GM19395 (cell line): ENCODE data around the gene FXYD6.

ENCODE experiments used
- ATAC-seq: cut with Tn5 transposase; IDR thresholded peaks from one replicate; pipeline ENCODE4 v1.9.1; 2021; ENCODE audit warnings: mild to moderate bottlenecking, moderate library complexity; ENCODE audit not compliant: unreplicated experiment

FXYD6 gene

DNA sequence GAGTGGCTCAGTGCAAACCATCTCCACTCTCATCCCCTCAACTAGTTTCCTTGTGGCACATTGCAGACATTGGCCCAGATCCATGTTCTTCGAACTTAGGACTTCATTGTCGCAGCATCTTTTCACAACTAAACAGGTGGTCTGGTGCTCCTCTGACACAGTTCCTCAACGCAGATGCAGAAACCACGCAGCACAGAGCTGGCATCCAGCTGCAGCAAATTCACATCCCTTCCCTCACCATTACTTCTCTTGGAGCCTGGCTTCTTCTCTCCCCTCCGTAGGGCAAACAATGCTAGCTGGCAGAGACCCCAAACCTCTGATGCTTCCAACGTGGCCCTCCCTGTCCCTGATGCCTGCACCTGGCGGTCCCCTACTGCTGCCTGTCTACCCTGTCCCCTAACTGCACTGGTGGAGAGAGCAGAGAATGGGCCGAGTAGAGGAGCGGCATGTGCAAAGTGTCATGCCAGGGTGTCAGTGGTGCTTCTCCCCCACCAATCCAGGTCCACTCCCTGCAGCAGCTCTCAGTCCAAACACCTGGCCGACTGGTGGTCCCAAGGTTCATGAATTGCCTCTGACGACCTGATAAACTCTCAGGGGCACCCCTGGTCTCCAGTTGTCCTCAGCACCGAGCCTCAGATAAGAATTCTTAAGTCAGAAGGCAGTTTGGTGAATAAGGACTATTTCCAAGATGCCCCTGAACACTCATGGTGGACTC, 34.6 kb upstream of the FXYD6 start:
- ATAC-seq: no peak

DNA sequence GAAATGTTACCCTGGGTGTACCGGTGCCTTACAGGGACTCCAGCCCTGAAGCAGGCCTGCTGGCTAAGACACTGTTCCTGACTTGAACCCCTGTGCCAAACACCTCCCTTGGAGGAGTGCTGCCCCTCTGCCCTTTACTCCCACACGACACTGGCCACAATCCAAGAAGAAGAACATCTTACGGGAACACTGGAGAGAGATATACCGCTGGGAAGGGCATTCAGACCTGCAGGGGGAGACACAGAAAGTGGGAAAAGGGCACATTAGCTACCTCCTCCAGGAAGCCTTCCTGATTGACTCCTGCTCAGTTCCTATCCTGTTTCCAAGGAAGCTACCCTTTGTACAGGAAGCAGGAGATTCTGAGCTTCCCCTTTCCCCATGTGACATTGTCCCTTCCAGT, 34.1 kb upstream of the FXYD6 start:
- ATAC-seq: no peak

DNA sequence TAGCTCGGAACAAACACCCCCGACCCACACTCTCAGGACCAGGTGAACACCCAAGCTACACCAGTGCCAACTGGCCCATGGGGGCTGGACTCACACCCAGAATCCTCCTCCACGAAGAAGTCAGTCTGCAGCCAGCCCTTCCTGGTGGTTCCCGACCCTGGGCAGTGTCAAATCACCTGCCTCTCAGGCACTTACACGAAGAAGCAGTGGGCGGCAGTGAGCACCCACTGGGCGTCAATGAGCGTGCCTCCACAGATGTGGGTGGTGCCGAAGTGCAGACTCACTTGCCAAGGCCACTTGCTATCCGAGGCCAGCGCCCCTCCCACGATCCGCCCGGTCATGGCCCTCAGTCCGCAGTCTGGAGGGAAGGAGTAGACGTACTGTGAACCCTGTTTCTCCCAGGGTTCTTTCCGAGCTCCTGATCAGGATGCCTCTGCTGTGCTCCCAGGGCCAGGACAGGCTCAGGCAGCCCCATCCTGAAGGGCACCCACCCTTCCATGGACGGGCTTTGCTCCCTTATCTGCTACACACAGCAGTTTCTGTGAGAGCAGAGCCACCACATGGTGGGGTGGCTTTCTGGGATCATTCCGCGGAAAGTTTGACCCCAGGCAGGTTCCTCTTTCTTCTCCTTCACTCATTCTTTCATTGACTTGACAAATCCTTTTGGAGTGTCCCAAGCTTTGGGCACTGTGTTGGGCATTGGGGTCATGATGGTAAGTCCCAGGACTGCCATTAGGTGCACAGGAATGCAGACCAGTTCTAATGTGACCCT, 33.3 kb upstream of the FXYD6 start:
- ATAC-seq: no peak

DNA sequence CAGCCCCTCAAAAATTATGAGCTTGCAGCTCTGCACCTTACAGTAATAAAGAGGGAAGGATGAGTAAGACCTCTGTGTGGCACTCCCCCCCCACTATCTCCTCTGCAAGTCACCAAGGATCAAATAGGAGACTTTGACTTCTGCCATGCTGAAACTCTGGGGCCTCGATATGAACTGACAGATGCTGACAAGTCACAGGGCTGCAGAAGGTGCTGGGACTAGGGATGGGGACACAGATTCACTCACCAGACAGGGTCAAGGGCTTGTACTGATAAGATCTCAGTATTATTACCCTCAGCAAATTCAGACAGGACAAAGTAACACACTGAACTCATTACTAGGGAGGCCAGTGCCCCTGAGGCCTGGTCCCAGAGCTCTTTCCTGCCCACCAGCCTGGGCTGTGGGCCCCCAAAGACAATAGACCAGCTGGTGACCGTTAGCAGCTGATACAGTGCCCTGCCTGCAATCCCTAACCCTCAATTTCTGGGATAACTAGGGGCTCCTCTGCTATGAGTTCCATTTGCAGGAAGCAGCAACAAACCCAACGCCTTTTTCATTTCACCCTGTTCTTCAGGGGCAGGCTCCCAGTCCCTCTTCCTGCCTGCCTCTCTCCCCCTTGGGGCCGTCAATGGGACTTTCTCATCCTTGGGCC, 32.6 kb upstream of the FXYD6 start:
- no peak for ATAC-seq

DNA sequence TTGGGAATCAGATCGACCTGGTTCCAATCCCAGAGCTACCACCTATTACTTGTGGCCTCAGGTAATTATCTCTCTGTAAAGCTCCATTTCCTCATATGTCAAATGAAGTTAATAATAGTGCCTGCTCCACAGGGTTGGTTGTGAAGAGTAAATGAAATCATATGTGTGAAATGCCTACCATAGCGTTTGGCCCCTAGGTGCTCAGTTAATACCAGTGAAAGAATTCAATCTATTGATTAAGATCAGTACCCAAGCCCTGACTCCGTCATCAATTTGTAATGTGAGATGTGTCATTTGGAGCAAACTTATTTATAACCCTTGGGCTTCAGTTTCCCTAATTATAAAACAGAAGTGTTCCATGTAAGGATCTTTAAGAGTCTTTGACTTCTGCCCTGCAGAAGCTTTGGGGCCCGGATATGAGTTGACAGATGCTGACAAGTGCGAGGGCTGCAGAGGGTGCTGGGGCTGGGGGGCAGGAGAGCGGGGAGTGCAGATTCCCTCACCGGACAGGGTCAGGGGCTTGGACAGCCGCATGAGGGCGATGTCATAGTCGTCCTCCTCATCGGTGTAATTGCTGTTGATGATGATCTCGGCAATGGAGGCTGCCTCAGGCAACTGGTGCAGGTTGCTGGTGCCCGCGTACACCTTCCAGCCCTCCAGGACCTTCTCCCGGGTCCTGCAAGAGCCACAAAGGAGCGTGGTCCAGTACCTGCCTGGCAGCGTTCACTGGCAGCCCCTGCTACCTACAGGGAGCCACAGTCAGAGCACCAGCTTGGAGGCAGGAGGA, 31.8 kb upstream of the FXYD6 start:
- no peak for ATAC-seq

DNA sequence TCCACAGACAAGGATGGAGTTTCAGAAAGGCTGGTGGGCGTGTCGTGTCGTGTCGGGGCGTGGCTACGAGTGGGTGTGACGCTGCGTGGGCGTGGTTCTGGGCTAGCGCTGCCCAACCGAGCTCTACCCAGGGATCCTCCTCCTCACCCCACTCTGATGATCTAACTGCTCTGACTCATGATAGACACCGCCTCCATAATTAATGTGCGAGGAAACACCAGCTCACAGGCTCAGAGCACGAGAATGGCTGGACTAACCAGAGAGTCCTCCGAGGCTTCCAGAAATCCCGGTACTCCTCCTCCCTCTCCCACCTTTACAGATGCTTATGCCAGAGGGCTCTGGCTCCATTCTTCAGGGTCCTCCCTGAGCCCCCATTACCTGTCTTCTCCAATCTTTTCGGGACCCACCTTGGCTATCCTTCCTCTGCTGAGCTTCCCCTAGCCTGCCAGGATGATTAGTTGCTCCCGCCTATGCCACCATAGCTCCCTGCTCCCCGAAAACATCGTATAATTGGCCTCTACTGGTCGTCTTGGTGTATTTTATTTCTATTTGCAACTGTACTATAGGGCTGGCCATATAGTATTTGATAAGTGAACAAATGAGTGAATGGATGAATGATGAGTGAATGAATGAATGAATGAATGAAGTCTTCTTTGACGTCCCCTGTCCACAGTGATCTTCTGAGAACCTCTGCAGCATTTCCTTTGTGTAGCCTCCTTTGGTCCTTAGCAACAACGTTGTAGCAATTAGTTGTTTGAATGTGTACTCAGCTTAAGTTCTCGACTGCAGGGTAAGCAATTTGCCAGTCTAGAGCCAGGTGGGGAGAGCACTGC, 31.0 kb upstream of the FXYD6 start:
- no peak for ATAC-seq

DNA sequence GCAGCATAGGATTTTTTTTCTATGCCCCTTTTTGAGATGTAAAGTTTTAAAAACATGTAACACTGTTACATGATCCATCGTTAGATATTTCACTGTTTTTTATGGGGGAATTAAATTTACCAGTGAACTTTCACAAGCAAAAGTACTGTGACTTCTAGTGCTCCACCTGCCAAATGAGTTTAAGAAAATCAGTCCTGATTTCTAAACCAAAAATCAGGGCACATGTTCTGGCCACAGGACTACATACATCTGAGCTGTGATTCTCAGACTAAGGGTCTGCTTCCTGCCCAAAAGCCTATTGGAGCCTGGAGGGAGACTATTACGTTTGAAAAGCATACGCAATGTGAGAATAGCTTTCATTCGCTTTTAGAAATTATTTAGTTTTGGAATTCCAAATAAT, 30.3 kb upstream of the FXYD6 start:
- no peak for ATAC-seq

DNA sequence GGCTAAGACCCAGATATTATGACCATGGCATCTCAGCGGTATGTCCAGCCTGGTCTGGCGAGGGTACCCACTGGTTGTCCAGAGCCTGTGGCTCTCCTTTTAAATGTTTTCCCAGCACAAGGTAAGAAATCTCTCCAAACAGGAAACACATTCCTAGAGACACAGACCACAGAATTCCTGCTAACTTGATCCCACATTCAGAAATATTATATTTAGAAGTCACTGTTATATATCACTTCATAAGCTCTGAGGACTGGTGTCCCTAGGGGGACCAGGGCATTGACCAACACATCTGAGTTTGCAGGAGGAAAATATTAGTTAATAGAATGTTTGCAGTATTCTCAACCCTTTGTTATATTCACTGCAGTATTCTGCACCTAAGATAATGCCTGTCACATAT, 29.7 kb upstream of the FXYD6 start:
- no peak for ATAC-seq

DNA sequence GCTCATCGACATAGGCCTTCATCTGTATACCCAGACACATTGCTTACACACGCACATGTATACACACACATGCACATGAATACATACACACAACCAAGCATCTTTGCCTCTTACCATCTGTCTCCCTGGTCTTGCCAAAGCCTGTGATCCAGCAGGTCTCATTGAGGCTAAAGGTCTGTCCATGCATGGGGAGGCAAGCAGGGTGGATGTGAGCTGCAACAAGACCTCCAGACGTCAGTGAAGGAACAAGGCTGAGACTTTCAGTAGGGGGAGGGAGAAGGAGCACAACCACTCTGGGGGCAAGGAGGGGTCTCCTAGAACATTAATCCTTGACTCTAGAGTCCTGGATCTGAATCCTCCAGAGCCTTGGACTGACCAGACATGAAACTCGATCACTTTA, 29.1 kb upstream of the FXYD6 start:
- no peak for ATAC-seq

DNA sequence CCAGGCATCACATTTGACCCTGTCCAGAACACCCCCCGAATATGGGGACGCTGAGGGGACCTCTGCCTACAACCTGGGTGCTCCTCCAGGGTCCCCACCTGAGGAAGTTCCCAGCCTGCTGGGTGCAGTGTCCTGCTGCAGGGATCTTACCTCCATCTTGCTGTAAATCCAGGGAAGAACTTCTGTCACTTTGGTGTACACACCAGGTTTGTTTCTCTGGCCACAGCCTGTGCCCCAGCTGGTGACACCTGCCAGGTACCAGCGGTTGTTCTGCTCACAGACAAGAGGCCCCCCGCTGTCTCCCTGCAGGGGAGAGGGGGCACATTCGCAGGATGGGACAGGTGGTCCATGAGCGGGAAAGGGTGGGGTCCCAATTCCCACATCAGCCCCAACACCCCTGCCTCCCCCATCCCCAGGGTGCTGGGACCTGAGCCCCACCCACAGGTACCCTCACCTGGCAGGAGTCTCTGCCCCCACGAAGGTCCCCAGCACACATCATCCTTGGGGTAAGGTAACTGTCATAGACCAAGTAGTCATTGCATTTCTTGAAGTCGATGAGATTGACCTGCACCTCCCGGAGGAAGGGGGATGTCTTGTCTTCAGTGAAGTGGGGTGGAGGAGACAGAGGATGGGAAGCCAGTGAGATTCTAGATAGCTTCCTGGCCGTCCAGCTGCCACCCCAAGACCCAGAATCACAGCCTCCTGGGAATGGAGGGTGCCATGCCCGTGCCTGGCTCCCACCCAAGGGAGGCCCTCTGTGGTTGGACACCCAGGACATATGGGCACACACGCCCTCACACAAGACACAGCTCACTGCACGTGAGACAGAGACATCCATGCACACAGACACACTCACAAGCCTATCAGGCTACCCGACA, 27.3 kb upstream of the FXYD6 start:
- ATAC-seq: no peak

DNA sequence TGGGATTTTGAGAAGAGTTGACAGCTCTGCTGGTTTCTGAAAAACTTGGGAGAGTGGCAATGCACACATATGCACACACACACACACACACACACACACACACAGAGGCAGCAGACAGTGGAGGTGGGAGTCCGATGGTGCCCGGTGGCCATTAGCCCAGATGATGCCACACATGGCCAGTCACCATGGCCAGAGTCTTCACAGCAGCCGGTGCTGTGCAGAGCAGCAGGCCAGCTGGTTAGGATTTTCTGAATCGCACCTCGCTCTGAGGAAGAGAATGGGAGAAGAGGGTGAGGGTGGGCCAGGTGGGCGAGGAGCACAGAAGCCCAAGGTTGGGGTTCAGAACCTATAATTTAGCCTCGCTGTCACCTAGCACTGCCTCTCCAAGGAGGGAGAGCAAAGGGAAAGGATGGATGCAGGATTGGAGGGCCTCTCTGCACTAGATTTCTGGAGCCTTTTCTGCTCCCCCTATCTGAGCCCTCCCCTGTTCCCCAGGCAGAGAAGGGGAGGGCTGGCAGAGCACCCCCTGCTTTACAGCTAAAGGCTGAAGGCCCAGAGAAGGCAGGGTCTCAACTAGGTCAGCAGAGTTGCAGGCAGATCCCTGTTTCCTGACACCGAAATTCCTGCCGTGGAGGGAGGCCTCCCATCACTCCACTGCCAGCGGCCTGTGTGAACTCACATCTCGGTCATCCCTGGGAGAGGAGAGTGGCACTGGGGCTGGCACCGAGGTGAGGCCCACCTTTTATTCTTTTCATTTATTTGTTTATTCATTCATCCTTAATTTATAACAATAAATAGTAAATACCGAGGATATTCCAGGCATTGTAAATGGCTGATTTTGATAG, 25.8 kb upstream of the FXYD6 start:
- ATAC-seq: no peak

DNA sequence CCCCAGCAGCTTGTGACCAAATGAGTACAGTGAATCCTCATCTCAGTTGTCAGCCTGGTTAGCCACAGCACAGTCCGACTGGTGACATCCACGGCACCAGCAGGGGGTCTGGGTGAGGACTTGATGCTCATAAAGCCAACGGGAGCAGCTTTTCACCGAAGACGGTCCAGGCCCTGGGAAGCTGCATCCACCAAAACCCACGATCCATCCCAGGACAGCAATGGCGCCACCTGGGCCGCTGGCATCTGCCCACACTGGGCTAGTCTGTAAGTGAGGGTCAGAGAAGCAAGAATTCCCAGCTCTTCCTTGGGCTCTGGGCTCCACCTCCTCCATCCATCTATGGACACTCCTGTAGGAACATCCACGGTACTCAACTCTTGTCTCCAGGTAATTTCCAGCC, 25.1 kb upstream of the FXYD6 start:
- ATAC-seq: no peak

DNA sequence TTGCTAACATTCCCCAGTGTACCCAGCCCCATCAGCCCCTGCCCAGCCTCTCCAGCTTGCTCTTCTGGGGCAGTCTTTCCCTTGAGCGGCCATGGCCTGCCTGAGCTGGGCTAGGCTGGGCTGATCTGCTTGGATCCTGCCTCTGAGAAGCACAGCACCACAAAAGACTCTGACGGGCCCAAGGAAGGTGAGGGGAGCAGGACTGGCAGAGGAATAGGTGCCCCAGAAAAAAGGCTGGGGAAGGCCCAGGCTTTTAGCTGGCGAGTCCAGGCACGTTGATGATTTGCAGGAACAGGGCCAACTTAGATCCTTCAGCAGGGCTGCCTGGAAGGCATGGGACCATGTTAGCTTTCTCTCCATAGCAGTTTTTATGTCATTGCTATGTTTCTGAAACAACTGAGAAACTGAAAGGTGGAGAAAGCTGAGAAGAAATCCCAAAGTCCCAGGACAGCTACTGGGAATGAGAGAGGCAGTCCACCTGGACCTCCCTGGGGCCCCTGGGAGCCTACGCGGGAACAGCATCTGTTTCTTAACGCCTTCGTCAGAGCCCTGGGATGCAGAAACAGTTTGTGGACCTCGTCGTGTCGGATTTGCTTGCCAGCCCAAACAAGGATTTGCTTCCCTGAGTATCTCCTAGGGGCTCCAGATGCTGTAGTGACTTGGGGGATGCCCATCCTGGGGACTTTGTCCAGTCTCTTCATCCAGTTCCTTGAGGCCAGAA, 24.4 kb upstream of the FXYD6 start:
- no peak for ATAC-seq

DNA sequence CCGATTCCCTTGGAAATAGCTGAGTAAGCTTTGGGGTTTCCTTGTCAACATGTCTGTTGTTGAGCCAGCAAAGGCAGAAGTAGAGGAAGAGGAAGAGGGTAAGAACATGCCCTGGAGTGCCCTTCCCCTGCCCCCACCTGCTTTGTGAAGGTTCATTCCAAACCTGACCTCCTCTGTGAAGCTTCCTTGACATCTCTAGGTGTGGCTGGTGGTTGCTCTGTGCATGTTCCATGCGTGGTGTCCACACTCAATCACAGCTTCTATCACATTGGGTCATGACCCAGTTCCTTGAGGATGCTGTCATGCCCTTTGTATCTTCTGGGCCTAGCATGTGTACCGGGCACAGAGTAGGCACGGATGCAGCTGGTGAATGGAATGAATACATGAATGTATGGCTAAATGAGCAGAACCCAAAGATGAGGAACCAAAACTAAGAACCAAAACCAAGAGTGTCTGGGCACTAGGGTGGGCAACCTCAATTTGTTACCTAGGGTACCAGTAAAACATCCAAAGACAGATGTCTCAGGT, 23.7 kb upstream of the FXYD6 start:
- ATAC-seq: no peak

DNA sequence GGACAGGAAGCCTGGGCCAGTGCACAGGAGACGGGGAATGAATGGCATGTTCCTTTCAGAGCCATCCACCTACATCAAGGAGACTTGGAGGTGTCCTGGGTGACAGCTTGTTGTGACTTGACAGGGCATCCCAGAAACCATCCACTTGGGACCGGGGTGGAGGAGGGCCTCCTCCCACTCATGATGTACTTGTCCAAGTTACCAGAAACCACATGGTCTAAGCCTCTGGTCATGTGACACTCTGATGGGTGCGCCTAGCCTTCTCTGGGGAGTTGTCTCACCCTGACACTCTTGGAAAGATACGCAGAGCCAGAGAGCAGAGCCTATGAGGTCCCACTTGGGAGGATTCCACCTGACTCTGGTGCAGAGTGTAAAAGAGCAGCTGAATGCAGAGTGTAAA, 21.6 kb upstream of the FXYD6 start:
- ATAC-seq: no peak

DNA sequence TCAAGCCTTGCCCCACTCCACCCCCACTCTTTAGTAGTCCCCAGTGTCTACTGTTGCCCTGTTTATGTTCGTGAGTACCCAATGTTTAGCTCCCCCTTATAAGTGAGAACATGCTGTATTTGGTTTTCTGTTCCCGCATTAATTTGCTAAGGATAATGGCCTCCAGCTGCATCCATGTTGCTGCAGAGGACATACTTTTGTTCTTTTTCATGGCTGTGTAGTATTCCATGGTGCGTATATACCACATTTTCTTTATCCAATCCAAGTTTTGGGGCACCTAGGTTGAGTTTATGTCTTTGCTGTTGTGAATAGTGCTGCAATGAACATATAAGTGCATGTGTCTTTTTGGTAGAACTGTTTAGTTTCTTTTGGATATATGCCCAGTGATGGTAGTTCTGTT, 16.2 kb upstream of the FXYD6 start:
- ATAC-seq: no peak

DNA sequence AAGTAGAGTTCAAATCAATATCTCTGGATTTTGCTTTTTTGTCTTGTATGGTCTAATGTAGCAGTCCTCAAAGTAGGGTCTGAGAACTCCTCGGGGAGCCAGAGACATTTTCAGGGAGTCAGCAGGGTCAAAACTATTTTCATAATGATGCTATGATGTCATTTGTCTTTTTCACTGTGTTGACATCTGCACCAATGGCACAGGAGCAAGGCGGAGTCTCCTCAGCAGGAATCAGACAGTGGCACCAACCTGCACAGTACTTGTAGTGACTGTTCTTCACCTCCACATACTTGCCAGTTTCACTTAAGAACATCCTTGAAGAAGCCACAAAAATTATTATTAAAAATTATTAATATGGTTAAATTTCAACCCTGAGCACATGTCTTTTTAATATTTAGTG, 14.9 kb upstream of the FXYD6 start:
- ATAC-seq: no peak

DNA sequence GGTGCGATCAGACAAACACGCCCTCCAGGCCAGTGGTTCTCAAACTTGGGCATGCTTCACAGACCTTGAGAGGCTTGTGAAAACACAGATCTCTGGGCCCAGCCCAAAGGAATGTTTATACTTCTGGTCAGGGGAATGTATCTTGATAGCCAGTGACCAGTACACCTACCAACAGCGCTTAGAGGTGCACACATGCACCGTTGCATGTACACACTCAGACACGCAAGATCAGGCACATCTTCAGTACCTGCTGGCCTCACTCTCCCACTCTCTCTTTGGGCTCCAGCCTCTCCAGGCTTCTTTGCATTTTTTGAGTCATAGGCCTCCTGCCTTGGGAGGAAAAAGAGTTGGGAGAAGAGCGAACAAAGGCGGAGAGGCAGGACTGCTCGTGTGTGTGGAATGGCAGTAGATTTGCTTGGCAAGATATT, 11.7 kb upstream of the FXYD6 start:
- ATAC-seq: no peak
